H1 (cell line): ENCODE data around the gene DAO.

Experiments
- POLR2A ChIP-seq, 2 experiments: IDR thresholded peaks; 1 replicate in 1 of 2; 2 replicates in 1 of 2; pipeline ENCODE4 v1.6.1; 2011; ENCODE audit warnings: low read depth in 2 of 2, low read length in 2 of 2, mild to moderate bottlenecking in 2 of 2; ENCODE audit errors: control extremely low read depth in 1 of 2
- TAF1 ChIP-seq: IDR thresholded peaks from 2 replicates; pipeline ENCODE4 v1.6.1; 2011; ENCODE audit warnings: mild to moderate bottlenecking, low read depth, low read length

GRCh38 chr12:108876550-108876949, 3.3 kb upstream of the DAO start:
- TF ChIP-seq POLR2A (IDR thresholded peaks at IDR 0.05; ENCODE audit: control extremely low read depth in 1 of 2, low read depth in 2 of 2, low read length in 2 of 2), result no peak
- TF ChIP-seq TAF1, result no peak
